GM23338 (cell line): ENCODE measurements around the gene UTP3. TPM values are rescaled to one million over a fixed set of nuclear protein-coding genes. Genes with fewer than 3 reads are reported as not detected.

Source experiments
- ATAC-seq: fragments of 200-7000 bp; cut with Tn5 transposase; 3 replicates; pipeline ENCODE4 v1.9.1; 2020
- DNase-seq: peaks from one replicate; pipeline ENCODE4 v3.0.0-alpha.2; 2015; ENCODE audit warnings: low spot score
- H2AFZ ChIP-seq: fragments of 200-600 bp; sonication (generic); 2 replicates; pipeline ENCODE4 v1.8.0; 2016; ENCODE audit warnings: antibody characterized with exemption, mild to moderate bottlenecking, moderate library complexity
- H3F3A ChIP-seq: fragments of 200-600 bp; sonication (generic); replicated peaks from 2 replicates; pipeline ENCODE4 v1.8.0; 2017; ENCODE audit warnings: antibody characterized with exemption, mixed run types, low read depth
- H3K27ac ChIP-seq: fragments of 200-600 bp; sonication (generic); 2 replicates; pipeline ENCODE4 v1.6.1; 2016; ENCODE audit warnings: low read depth
- H3K27me3 ChIP-seq: fragments of 200-600 bp; sonication (generic); 2 replicates; pipeline ENCODE4 v1.8.0; 2016; ENCODE audit warnings: mild to moderate bottlenecking, mixed run types, moderate library complexity; ENCODE audit not compliant: insufficient read depth
- H3K36me3 ChIP-seq: fragments of 200-600 bp; sonication (generic); 2 replicates; pipeline ENCODE4 v1.8.0; 2016; ENCODE audit warnings: mild to moderate bottlenecking; ENCODE audit not compliant: insufficient read depth
- H3K4me1 ChIP-seq: fragments of 200-600 bp; sonication (generic); 2 replicates; pipeline ENCODE4 v1.8.0; 2016; ENCODE audit warnings: mild to moderate bottlenecking, moderate library complexity; ENCODE audit not compliant: insufficient read depth
- H3K4me2 ChIP-seq: fragments of 200-600 bp; sonication (generic); 2 replicates; pipeline ENCODE4 v1.7.1; 2017; ENCODE audit warnings: mixed run types
- H3K4me3 ChIP-seq: fragments of 200-600 bp; sonication (generic); 2 replicates; pipeline ENCODE4 v1.6.1; 2016; ENCODE audit warnings: mixed run types
- H3K79me2 ChIP-seq: fragments of 200-600 bp; sonication (generic); replicated peaks from 2 replicates; pipeline ENCODE4 v1.8.0; 2017; ENCODE audit warnings: mild to moderate bottlenecking; ENCODE audit not compliant: insufficient read depth
- H3K9me2 ChIP-seq: fragments of 200-600 bp; sonication (generic); 2 replicates; pipeline ENCODE4 v1.8.0; 2017; ENCODE audit not compliant: insufficient read depth
- H4K20me1 ChIP-seq: fragments of 200-600 bp; sonication (generic); replicated peaks from 2 replicates; pipeline ENCODE4 v1.8.0; 2017; ENCODE audit warnings: mild to moderate bottlenecking; ENCODE audit not compliant: insufficient read depth
- H3K27ac Mint-ChIP-seq: 2 replicates; pipeline ENCODE4 v1.8.0; 2020; ENCODE audit warnings: inconsistent platforms, mild to moderate bottlenecking, moderate library complexity, mixed read lengths
- H3K27me3 Mint-ChIP-seq: 3 replicates; pipeline ENCODE4 v1.8.0; 2022; ENCODE audit warnings: low read depth, mild to moderate bottlenecking, moderate library complexity, mixed read lengths, inconsistent platforms; ENCODE audit not compliant: insufficient read depth, poor library complexity
- H3K36me3 Mint-ChIP-seq: 3 replicates; pipeline ENCODE4 v1.8.0; 2021; ENCODE audit warnings: low read depth, mild to moderate bottlenecking, inconsistent platforms, moderate library complexity, mixed read lengths
- H3K4me1 Mint-ChIP-seq: 3 replicates; pipeline ENCODE4 v1.8.0; 2020; ENCODE audit warnings: mild to moderate bottlenecking, inconsistent platforms, mixed read lengths
- H3K4me3 Mint-ChIP-seq: 3 replicates; pipeline ENCODE4 v1.8.0; 2021; ENCODE audit warnings: moderate library complexity, mild to moderate bottlenecking, inconsistent platforms, mixed read lengths
- H3K9me3 Mint-ChIP-seq: 3 replicates; pipeline ENCODE4 v1.8.0; 2020; ENCODE audit warnings: moderate library complexity, mild to moderate bottlenecking, inconsistent platforms, mixed read lengths
- CREB1 ChIP-seq: fragments of 250-450 bp; sonication (Bioruptor Pico); IDR thresholded peaks from 2 replicates; pipeline ENCODE4 v1.5.0; 2020; ENCODE audit warnings: low read depth, mild to moderate bottlenecking, moderate library complexity
- EZH2 ChIP-seq: fragments of 200-600 bp; sonication (generic); IDR thresholded peaks from one replicate; pipeline ENCODE4 v1.8.0; 2017; ENCODE audit warnings: antibody characterized with exemption, mild to moderate bottlenecking, low read depth; ENCODE audit not compliant: unreplicated experiment
- EZH2phosphoT487 ChIP-seq: fragments of 200-600 bp; sonication (generic); IDR thresholded peaks from one replicate; pipeline ENCODE4 v1.8.1; 2018; ENCODE audit warnings: antibody characterized with exemption; ENCODE audit not compliant: unreplicated experiment
- JUNB ChIP-seq: IDR thresholded peaks from one replicate; pipeline ENCODE4 v1.6.1; 2016; ENCODE audit warnings: antibody characterized with exemption; ENCODE audit not compliant: unreplicated experiment
- NANOG ChIP-seq: IDR thresholded peaks from 2 replicates; pipeline ENCODE4 v1.6.1; 2016; ENCODE audit warnings: antibody characterized with exemption, borderline replicate concordance
- POLR2AphosphoS5 ChIP-seq: IDR thresholded peaks from 2 replicates; pipeline ENCODE4 v1.6.1; 2016; ENCODE audit warnings: antibody characterized with exemption, low read depth
- STAT1 ChIP-seq: IDR thresholded peaks from one replicate; pipeline ENCODE4 v1.6.1; 2016; ENCODE audit warnings: antibody characterized with exemption; ENCODE audit not compliant: unreplicated experiment
- ZNF114 ChIP-seq: fragments of 250-450 bp; sonication (Bioruptor Pico); IDR thresholded peaks from 2 replicates; pipeline ENCODE4 v1.5.0; 2020; ENCODE audit warnings: mild to moderate bottlenecking, moderate library complexity
- ZNF331 ChIP-seq: fragments of 250-450 bp; sonication (Bioruptor Pico); IDR thresholded peaks from 2 replicates; pipeline ENCODE4 v1.5.0; 2020; ENCODE audit warnings: low read depth, mild to moderate bottlenecking, moderate library complexity
- polyA plus RNA-seq: library from polyadenylated mRNA; unstranded; fragments of >200 nt; fragmentation: Nextera tagmentation; extraction: Ambion mirVana; gene quantifications from 2 replicates; pipeline ENCODE4 v1.2.1, GENCODE V29; 2016
- total RNA-seq: library from RNA; depleted of rRNA; stranded (reverse); fragments of >200 nt; shearing (Covaris generic); gene quantifications from 2 replicates; pipeline ENCODE4 v1.2.3, GENCODE V29; 2014
- TF ChIP-seq, protein P1 (sequence below), 2 experiments: fragments of 200-600 bp in 1 of 2; sonication (generic) in 1 of 2; conservative IDR thresholded peaks; 2 replicates each; pipeline versions ENCODE4 v1.5.1 to v1.6.1; 2016 to 2017; ENCODE audit warnings: antibody characterized with exemption in 2 of 2, low read depth in 2 of 2, mild to moderate bottlenecking in 2 of 2, moderate library complexity in 1 of 2
- TF ChIP-seq, protein P2 (sequence below): IDR thresholded peaks from 2 replicates; pipeline ENCODE4 v1.6.1; 2016; ENCODE audit warnings: antibody characterized with exemption
- TF ChIP-seq, protein P3 (sequence below): fragments of 250-450 bp; sonication (Bioruptor Pico); IDR thresholded peaks from 2 replicates; pipeline ENCODE4 v1.5.0; 2020; ENCODE audit warnings: mild to moderate bottlenecking, moderate library complexity
- TF ChIP-seq, protein P4 (sequence below): IDR thresholded peaks from one replicate; pipeline ENCODE4 v1.6.1; 2018; ENCODE audit warnings: antibody characterized with exemption; ENCODE audit not compliant: unreplicated experiment

UTP3 gene
- total and polyA plus RNA-seq, 2 experiments from 2014 or later = 36.9 to 44.3 TPM

DNA sequence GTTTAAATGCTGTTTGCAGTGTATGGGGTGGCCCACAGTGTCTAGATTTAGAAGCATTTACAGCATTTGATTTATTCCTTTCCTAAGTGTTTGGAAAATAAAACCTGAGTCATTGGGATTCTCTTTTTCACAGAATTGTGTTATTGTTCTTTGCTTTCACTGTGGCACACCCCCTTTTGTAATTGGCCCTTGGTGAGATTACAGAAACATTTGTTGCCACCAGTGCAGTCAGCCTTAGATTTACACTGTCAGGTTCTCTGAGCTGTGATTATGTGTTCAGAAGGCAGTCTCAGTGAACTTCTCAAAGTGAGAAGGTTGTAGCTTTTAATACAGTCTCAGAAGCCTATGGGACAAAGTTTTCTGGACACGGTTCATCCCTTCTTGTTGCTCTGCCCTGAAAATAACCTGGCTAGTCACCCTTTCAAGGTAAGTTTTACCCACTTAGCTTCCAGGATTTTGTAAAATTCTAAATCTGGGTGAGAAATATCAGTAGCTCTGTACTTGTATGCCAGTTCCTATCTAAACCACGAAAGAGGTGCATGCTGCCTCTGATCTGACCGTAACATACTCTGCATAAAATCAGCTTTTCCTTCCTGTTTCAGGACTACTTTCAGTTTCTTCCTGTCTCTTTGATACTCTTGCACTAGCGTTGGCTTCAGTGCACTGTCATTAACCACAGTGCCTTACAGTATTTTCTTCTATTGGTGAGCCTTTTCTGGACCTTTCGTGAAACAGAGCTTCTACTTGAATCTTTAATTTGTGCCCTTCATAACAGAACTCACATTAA lies 46.0 kb downstream of the UTP3 start:
- no peaks in the 10 kb centered on the region for H3K9me3 Mint-ChIP-seq
- no peak overlapping the region for H3K4me3 Mint-ChIP-seq
- H3K36me3 ChIP-seq = no peaks in the 10 kb centered on the region
- ATAC-seq (no peak), DNase-seq (no peak)
- no peak overlapping the region for H3K27ac ChIP-seq
- H2AFZ ChIP-seq = no peak overlapping the region
- no peaks in the 10 kb centered on the region for H3K9me2 ChIP-seq
- no peak overlapping the region for H3K4me3 ChIP-seq
- no peaks in the 10 kb centered on the region; the same call in 2 of the 3 replicates for H3K4me1 Mint-ChIP-seq
- no peak overlapping the region for H3K4me2 ChIP-seq
- H3K36me3 Mint-ChIP-seq = no peaks in the 10 kb centered on the region
- H3K27ac Mint-ChIP-seq = no peak overlapping the region
- peaks cover 10% of the 10 kb centered on the region for H3K79me2 ChIP-seq
- H3K27me3 Mint-ChIP-seq = no peaks in the 10 kb centered on the region
- H4K20me1 ChIP-seq = peaks cover 5% of the 10 kb centered on the region; the same call in 1 of the 2 replicates
- TF ChIP-seq, protein P1, sequence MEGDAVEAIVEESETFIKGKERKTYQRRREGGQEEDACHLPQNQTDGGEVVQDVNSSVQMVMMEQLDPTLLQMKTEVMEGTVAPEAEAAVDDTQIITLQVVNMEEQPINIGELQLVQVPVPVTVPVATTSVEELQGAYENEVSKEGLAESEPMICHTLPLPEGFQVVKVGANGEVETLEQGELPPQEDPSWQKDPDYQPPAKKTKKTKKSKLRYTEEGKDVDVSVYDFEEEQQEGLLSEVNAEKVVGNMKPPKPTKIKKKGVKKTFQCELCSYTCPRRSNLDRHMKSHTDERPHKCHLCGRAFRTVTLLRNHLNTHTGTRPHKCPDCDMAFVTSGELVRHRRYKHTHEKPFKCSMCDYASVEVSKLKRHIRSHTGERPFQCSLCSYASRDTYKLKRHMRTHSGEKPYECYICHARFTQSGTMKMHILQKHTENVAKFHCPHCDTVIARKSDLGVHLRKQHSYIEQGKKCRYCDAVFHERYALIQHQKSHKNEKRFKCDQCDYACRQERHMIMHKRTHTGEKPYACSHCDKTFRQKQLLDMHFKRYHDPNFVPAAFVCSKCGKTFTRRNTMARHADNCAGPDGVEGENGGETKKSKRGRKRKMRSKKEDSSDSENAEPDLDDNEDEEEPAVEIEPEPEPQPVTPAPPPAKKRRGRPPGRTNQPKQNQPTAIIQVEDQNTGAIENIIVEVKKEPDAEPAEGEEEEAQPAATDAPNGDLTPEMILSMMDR (conservative IDR thresholded peaks at IDR 0.05; ENCODE audit: low read depth in 2 of 2) = no peak
- TF ChIP-seq ZNF114 (no peak), POLR2AphosphoS5 (no peak), ZNF331 (no peak), JUNB (no peak), EZH2phosphoT487 (no peak), CREB1 (CRISPR knock-in tag) (no peak), STAT1 (no peak), NANOG (no peak), EZH2 (no peak)
- TF ChIP-seq, protein P2, sequence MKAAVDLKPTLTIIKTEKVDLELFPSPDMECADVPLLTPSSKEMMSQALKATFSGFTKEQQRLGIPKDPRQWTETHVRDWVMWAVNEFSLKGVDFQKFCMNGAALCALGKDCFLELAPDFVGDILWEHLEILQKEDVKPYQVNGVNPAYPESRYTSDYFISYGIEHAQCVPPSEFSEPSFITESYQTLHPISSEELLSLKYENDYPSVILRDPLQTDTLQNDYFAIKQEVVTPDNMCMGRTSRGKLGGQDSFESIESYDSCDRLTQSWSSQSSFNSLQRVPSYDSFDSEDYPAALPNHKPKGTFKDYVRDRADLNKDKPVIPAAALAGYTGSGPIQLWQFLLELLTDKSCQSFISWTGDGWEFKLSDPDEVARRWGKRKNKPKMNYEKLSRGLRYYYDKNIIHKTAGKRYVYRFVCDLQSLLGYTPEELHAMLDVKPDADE = no peak
- TF ChIP-seq, protein P3, sequence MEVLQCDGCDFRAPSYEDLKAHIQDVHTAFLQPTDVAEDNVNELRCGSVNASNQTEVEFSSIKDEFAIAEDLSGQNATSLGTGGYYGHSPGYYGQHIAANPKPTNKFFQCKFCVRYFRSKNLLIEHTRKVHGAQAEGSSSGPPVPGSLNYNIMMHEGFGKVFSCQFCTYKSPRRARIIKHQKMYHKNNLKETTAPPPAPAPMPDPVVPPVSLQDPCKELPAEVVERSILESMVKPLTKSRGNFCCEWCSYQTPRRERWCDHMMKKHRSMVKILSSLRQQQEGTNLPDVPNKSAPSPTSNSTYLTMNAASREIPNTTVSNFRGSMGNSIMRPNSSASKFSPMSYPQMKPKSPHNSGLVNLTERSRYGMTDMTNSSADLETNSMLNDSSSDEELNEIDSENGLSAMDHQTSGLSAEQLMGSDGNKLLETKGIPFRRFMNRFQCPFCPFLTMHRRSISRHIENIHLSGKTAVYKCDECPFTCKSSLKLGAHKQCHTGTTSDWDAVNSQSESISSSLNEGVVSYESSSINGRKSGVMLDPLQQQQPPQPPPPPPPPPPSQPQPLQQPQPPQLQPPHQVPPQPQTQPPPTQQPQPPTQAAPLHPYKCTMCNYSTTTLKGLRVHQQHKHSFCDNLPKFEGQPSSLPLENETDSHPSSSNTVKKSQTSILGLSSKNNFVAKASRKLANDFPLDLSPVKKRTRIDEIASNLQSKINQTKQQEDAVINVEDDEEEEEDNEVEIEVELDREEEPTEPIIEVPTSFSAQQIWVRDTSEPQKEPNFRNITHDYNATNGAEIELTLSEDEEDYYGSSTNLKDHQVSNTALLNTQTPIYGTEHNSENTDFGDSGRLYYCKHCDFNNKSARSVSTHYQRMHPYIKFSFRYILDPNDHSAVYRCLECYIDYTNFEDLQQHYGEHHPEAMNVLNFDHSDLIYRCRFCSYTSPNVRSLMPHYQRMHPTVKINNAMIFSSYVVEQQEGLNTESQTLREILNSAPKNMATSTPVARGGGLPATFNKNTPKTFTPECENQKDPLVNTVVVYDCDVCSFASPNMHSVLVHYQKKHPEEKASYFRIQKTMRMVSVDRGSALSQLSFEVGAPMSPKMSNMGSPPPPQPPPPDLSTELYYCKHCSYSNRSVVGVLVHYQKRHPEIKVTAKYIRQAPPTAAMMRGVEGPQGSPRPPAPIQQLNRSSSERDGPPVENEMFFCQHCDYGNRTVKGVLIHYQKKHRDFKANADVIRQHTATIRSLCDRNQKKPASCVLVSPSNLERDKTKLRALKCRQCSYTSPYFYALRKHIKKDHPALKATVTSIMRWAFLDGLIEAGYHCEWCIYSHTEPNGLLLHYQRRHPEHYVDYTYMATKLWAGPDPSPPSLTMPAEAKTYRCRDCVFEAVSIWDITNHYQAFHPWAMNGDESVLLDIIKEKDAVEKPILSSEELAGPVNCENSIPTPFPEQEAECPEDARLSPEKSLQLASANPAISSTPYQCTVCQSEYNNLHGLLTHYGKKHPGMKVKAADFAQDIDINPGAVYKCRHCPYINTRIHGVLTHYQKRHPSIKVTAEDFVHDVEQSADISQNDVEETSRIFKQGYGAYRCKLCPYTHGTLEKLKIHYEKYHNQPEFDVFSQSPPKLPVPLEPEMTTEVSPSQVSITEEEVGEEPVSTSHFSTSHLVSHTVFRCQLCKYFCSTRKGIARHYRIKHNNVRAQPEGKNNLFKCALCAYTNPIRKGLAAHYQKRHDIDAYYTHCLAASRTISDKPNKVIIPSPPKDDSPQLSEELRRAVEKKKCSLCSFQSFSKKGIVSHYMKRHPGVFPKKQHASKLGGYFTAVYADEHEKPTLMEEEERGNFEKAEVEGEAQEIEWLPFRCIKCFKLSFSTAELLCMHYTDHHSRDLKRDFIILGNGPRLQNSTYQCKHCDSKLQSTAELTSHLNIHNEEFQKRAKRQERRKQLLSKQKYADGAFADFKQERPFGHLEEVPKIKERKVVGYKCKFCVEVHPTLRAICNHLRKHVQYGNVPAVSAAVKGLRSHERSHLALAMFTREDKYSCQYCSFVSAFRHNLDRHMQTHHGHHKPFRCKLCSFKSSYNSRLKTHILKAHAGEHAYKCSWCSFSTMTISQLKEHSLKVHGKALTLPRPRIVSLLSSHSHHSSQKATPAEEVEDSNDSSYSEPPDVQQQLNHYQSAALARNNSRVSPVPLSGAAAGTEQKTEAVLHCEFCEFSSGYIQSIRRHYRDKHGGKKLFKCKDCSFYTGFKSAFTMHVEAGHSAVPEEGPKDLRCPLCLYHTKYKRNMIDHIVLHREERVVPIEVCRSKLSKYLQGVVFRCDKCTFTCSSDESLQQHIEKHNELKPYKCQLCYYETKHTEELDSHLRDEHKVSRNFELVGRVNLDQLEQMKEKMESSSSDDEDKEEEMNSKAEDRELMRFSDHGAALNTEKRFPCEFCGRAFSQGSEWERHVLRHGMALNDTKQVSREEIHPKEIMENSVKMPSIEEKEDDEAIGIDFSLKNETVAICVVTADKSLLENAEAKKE = no peak
- TF ChIP-seq, protein P4, sequence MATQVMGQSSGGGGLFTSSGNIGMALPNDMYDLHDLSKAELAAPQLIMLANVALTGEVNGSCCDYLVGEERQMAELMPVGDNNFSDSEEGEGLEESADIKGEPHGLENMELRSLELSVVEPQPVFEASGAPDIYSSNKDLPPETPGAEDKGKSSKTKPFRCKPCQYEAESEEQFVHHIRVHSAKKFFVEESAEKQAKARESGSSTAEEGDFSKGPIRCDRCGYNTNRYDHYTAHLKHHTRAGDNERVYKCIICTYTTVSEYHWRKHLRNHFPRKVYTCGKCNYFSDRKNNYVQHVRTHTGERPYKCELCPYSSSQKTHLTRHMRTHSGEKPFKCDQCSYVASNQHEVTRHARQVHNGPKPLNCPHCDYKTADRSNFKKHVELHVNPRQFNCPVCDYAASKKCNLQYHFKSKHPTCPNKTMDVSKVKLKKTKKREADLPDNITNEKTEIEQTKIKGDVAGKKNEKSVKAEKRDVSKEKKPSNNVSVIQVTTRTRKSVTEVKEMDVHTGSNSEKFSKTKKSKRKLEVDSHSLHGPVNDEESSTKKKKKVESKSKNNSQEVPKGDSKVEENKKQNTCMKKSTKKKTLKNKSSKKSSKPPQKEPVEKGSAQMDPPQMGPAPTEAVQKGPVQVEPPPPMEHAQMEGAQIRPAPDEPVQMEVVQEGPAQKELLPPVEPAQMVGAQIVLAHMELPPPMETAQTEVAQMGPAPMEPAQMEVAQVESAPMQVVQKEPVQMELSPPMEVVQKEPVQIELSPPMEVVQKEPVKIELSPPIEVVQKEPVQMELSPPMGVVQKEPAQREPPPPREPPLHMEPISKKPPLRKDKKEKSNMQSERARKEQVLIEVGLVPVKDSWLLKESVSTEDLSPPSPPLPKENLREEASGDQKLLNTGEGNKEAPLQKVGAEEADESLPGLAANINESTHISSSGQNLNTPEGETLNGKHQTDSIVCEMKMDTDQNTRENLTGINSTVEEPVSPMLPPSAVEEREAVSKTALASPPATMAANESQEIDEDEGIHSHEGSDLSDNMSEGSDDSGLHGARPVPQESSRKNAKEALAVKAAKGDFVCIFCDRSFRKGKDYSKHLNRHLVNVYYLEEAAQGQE = no peak
- H3F3A ChIP-seq = no peaks in the 10 kb centered on the region
- peaks cover 2% of the 10 kb centered on the region; the same call in 1 of the 2 replicates for H3K4me1 ChIP-seq
- H3K27me3 ChIP-seq = no peaks in the 10 kb centered on the region
